Fibroblast of gingiva (primary cell): Measurements from ENCODE around the gene GLCE.
A peak's percentile ranks its signal among the peaks of the same experiment; 100 is the strongest.
"Not testable (repeated sequence)": the region's sequence is repeated elsewhere in the genome, so short reads cannot be mapped to it uniquely, and the experiment has no call there.

Experiments used
- DNase-seq: peaks from one replicate; pipeline ENCODE4 v3.0.0-alpha.2; 2011; ENCODE audit warnings: low read depth

GLCE gene

DNA sequence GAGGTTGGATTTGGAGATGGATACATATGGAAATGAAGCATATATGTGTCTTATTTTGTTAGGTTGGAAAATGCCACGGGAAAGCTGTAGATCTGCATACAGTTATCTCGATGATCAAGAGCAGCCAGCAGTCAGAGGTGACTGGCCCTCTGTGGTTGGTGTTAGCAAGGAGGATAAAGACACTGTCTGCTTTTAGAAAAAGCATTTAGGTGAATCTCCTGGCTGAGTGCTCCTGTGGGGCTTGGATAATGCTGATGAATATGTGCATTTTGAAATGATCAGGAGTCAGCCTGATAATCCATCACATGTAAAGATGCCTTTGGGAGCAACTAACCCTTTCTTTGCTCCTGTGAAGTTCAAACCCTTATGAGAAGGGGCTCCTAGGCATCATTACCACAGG is 24.9 kb upstream of the GLCE start:
- DNase-seq = no peak

DNA sequence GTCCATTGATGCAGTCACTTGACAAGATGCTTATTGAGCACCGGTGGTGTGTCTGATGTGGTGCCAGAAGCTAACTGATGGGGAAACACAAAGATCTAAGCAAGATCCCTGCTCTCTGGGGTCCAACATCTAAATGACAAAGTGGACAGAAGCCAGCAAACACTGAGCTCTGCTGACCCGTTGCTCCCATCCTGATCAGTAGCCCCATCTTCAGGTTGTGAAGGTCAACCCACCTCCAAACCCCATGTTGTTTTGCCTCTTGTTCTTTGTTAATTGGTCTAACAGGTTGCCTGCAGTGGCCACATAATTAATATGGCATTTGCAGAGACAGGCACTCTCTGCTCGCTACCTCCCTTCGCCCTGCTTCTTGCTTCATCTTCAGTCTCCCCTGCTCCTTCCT is 21.5 kb upstream of the GLCE start:
- no peak for DNase-seq

DNA sequence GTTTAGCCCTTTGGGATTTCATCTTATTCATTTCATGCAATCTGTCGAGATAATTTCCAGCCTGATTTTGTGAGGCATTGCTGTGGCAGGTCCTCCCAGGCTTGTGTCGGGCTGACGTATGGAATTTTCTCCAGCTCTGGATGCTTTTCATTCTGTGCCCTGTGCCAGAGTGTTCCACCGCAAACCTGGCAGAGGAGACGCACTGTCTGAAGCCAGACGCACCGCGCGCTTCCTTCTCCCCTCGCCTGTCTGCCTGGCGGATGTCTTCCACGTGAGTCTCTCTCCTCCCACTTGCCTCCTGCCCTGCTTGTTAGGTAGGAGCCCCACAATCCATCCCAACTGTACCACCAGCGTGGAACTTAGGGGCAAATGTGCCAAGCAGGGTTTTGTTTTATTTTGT is 20.1 kb upstream of the GLCE start:
- no peak for DNase-seq

DNA sequence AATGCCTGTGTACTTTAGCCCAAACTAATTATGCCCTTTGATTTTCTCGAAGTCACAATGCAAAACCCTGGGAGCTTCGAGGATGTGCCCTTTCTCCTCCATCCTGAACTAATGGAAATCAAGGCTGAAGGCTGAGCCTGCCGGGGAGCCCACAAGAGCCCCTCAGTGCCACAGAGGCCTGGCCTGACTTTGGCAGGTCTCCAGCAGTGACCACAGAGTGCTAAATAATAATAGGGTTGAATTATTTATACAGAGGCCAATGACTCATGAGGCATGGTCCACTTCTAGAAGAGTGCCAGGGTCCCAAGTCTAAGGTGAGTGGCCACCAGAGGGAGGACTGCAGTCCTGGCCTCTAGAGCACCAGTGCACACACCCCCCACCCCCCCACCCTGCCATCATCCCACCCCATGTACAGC is 19.1 kb upstream of the GLCE start:
- no peak for DNase-seq

DNA sequence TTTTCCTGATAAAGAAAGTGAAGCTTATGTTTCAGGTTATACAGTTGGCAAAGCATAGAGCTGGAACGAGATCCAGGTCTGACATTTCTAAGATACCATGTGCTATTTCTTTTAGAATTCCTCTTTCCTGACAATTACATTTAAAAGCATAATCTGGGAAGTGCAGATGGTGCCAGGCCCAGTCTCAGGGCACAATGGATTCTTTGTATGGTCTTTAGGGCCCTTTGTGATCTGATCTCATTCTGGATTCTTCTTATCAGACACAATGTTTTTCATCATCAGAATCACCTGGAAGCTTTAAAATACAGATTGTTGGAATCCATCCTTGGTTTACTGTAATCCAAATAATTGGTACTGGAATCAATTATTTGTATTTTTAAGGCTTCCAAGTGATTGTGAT is 18.6 kb upstream of the GLCE start:
- no peak for DNase-seq

DNA sequence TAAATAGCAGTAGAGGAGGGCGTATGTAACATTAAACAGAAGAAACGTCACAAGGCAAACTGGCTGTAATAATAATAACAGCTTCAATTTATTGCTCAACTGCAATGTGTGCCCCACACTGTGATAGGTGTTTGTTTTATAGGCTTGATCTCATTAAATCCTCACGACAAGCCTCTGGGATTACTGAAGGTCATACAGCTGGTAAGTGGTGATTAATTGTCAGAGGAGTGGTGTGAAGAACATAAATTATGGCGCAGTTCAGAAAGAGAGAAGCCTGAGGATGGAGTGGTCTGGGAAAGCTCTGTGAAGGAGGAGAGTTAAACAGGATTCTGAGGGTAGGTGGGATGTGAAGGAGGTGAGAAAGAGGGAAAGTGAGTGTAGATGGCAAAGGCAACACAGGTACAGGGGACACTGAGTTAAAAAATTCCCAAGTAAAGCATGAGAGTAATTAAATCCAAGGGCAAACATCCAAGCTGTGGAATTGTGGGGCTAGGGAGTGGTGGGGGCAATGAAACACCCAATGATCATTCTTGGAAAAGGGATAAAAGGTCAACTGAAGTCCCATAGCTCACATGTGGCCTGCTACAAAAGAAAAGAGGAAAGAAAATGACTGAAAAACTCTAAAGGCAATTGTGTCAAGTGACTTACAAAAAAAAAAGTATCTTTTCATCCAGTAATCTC is 16.5 kb upstream of the GLCE start:
- DNase-seq = no peak

DNA sequence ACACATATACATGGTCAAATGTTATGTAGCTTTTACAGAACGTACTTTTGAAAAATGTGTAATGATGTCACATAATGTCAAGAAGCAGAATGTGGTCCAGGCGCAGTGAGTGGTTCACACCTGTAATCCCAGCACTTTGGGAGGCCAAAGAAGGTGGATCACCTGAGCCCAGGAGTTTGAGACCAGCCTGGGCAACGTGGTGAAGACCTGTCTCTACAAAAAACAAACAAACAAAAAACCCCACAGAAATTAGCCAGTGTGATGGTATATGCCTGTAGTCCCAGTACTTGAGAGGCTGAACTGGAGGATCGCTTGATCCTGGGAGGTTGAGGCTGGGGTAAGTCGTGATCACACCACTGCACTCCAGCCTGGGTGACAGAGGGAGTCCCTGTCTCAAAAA is 15.9 kb upstream of the GLCE start:
- DNase-seq = no peak

DNA sequence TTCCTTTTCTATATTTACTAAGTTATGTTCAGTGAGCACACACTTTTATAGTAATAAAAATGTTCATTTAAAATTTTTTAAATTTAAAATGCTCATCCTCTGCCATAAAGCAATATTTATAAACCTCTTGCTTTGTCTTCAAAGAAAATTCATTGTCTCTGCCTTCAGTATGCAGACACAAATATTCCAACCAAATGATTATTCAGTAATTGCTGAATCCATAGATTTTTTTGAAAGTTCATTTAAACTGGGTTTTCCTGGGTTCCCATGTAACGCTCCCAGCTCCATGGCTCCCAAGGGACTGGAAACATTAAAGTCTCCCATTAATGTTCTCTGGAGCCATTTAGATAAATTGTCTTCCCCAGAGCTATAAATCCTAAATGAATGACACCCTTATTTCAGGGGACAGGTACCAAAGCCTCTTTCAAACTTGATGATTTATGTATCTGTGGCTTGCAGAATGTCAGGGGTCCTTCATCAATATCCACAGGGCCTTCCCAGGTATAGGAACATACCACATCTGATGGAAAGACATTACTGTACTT is 15.2 kb upstream of the GLCE start:
- no peak for DNase-seq

DNA sequence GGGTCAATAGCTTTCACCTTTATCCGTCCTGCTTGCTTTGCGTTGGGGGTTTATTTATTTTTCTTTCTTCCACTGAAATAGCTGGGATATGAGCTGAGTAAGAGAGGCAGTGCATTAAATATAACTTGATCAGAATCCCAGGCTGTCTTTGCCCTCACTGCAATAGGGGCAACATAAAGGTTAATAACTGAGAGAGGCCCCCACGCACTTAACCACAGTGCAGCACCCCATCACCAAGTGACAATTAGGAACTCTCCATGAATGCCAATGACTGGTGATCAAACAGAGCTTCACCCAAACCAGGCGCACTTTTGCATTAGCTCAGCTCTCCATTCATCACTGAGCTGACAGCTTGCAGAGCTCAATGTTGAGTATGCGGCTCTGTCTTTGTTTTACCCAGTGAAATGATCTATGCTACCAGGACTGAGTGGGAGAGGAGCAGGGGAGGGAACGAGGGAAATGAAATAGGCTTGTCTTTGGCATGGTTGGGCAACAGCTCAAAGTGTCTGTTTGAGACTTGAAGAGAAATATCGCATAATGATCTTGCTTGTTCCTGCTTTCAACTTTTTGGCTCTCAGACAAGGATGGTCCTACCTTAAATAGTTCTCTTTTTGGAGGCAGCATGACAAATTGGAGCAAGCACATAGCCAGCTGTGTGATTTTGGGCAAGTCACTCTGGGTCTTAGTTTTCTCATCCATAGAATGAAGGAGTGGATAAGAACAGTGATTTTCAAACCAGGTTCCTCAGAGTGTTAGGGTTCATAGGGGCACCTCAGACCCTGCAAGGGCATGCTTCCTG is 14.5 kb upstream of the GLCE start:
- DNase-seq = no peak

DNA sequence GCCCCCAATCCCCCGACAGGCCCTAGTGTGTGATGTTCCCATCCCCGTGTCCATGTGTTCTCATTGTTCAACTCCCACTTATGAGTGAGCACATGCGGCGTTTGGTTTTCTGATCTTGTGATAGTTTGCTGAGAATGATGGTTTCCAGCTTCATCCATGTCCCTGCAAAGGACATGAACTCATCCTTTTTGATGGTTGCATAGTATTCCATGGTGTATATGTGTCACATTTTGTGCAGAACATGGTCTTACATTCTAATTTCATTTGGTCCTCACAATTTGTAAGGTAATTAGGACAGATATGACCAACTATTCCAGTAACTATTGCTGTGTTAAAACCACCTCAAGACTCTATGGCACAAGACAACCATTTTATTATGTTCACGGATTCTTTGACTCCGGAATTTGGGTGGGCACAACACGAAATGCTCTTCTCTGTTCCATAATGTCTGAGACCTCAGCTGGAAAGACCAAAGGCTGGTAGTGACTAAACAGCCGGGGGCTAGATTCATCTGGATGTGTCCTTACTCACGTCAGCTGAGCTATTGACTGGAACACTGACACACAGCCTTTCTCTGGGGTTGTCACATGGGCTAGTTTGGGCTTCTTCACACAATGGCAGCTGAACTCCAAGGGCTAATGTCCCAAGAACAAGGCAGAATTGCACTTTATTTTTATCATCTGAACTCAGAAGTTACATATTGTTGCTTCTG is 13.6 kb upstream of the GLCE start:
- no peak for DNase-seq

DNA sequence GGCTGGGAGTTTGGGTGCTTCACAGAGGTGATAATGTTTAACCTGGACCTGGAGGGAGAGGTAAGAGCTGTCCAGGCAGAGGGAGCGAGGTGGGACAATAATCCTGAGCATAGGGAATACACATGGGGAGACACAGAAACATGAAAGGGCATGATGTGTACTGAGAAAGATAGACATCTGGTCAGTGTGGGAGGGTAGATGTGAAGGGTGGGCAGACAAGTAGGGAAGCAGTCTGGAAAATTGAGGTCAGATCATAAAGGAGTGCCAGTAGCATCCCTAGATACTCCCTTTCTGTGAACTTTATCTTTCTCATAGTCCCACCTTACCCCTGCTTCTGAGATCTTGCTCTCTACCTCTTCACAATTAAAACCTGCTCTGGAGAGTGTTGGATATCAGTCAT is 12.0 kb upstream of the GLCE start:
- no peak for DNase-seq

DNA sequence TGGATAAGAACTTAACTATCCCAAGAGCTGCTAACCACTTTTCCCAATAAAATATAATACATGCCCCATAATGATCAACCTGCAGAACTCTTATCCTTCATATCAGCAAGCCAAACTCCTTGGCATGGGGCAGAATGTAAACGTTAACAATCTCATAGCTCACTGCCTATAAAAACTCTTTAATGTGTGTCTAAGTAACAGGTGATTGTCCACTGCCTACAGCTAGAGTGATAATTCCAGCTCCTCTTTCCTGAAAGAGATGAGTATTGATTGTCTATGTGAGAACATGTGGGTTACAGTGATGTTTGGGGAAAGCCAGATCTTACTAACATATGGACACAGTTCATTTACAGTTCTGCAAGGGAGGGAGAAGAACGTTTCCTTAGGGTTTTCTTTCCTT is 11.3 kb upstream of the GLCE start:
- DNase-seq = no peak

DNA sequence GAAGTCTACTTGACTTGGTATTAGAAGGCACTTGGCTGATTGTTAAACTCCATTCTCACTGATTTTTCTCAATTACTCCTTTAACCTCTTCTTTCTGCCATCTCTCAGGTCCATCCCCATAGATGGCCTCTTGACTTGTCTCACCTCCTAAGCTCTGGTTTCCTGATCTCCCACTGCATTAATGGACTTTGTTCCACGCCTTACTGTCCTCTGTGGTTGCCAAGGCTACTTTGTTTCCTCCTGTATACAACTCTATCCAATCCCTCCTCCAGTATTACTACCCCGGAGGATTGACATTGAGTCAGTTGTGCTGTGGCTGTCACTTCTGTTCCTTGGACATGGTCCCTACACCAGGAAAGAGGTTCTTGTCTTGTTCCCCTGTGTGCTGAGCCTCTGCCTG is 10.6 kb upstream of the GLCE start:
- no peak for DNase-seq

DNA sequence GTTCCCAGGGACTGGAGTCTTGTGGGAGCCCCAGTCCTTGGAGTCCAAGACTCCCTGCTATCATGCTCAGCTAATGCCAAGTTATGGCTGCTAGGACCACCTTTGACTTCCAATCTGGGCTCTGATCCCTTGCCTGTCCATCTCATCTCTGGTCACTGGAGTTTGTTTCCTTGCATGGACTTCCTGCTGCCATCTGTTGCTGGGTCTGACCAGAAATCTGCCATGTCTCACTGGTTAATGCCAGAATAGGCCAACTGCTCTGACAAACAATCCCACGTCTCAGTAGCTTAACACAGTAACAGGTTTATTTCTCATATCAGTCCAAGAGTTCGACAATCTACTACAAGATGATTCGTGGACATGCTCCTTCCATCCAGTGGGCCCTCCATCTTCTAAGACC is 10.1 kb upstream of the GLCE start:
- no peak for DNase-seq

DNA sequence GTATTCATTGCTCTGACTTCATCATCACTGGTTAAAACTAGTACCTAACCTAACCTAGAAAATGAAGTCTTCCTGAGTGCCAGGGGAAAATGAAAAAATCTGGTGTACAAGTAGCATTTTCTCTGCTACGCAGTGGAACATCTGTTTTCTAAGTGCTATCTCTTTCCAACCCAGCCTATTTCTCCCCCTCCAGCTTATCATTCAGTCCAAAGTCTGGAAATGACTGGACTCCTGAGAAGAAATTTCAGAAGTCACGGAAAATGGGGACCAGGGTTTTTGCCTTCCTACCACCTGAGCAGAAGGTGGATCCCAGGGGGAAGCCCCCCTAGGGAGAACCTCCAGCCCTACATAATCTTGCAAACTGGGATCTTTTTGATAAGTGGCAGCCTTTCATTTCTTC is 9.6 kb upstream of the GLCE start:
- DNase-seq = no peak

DNA sequence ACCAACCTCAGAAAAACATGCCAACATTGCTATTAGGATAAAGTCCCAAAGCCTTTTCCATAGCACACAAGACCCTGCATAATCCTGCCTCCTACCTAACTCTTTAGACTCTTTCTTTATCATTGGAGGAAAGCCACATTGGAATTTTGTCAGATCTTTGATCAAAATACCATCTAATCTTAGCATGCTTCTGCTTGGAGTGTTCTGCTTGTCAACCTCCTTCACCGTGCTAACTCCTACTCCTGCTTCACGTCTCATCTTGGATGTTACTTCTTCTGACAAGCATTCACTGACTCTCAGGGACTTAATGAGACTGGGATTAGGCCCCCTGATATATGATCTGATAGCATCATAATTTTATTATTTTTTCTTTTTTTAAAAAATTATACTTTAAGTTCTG is 7.4 kb upstream of the GLCE start:
- no peak for DNase-seq

DNA sequence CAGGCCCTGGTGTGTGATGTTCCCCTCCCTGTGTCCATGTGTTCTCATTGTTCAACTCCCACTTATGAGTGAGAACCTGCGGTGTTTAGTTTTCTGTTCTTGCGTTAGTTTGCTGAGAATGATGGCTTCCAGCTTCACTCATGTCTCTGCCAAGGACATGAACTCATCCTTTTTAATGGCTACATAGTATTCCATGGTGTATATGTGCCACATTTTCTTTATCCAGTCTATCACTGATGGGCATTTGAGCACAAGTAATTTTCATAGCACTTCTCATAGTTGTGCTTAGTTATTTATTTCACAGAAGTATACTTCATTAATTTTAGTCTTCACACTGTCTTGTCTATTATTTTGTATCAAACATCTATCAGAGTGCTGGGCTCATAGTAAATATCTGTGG is 6.8 kb upstream of the GLCE start:
- DNase-seq = not testable (repeated sequence)

DNA sequence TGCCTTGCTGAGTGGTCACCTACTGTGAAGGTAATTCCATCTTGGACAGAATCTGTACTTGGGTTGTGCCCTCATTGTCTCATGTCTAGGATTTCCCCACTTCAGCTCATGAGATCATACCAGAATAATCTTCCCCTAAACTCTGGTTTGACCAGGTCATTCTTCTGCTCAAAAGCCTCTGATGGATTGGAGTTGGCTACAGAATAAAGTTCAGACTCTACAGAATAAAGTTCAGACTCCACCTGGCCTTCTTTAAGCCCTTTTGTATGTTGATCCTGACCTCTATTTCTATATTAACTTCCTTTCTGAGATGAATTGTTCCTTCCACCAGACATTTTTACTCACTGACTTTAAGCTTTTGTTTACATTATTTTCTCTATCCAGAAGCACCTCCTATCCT is 6.4 kb upstream of the GLCE start:
- DNase-seq = no peak

DNA sequence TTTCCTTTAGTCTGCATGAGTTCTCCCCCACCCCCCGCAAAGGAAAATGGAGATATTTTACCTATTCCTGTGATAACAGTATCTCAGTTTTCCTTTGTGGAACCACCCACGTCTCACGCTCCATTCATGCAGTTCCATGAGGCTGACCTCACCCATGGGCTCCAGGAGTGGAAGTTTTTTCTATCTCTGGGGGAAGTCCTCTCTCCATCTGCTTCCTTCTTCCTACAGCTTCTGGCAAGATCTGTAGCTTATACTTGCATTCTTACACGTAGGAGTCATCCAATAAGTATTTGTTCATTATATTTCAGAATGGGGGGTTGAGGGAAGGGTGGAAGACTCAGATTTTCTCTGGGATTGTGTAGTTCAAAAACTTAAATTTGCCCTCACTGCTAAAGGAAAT is 5.8 kb upstream of the GLCE start:
- DNase-seq = peak; percentile 27

DNA sequence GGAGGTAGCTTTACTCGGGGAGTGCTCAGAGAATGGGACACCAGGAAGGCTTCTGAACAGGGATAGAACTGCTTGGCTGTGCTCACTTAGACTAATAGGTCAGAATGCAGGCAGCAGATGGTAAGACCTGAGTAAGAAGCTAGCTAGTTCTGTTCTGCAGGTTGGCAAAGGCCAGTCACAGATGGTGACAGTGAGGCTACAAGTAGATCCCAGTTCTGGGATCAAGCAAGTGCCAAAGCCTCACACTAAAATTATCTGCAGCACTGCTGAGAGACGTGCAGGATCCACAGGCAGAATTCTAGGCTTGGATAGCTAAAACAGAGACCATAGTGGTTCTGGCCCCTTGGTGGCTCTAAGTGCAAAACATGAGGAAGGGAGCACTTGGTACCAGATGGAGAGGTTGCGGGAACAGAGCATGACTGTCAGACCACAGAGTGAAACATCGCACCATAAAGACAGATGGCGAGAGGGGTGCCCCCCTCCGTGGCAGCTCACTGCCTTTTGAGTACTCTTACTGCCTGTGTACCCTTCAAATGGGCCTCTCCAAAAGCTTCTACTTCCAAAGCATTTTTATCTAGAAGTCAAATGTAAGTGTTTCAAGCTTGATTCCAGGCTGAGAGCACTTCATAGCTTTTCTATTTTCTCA is 3.6 kb upstream of the GLCE start:
- DNase-seq = no peak

DNA sequence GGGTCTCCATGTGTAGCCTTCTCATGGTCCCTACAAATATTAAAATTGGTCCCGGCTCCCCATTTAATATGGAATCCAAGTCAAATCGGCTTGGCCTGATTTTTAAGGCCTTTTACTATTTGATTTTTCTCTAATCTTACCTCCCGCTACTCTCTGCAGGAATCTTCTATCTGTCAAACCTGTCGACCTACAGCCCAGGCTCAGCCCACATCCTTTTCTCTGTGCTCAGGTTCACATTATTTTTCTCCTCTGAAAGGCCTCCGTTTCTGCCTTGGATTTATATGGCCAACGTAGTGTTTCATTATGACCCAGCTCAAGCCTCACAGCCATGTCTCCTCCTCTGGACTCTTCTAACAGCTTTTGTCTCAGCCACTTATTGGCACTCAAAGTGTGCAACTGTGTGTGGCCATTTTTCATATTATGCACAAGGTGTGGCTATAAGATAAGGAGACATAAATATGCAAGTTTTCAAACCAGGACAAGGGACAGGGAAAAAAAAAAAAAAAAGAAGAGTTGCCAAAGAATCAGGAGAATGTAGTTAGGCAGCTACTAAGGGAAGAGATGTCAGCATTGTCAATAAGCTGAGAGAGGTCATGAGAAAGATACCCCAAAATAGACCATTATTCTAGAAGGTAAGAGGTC is 2.1 kb upstream of the GLCE start:
- no peak for DNase-seq

DNA sequence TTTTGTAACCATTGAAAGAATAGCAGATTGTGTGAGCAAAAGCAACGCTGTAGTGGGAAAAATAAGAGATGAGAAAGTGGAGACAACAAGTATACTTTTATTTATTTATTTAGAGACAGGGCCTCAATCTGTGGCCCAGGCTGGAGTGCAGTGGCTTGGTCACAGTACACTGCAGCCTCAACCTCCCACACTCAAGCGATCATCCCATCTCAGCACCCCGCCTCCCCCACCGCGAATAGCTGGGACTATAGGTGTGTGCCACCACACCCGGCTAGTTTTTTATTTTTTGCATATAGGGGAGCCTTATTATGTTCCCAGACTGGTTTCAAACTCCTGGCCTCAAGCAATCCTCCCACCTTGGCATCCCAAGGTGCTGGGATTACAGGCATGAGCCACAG is 1.6 kb upstream of the GLCE start:
- no peak for DNase-seq
